ENCODE measurements around the gene SEMA4F. TPM values are rescaled to one million over a fixed set of nuclear protein-coding genes. Genes with fewer than 3 reads are reported as not detected.

The SEMA4F gene
- total and polyA plus RNA-seq, 2 donors (not counting 1 experiment from before 2014, with no cell fraction given), result 5.9 to 9.4 TPM

GRCh38 chr2:74695663-74696062 lies 41.6 kb downstream of the SEMA4F start:
- Histone ChIP-seq H3K36me3 (ENCODE audit: control insufficient read depth, insufficient read depth, low read length) (no peaks in the 10 kb centered on the region), H3K4me2 (ENCODE audit: extremely low read depth, insufficient read depth, low read length) (no peak overlapping the region), H3K4me3 (replicated peaks in 1 of 4; ENCODE audit: control extremely low read depth in 1 of 4, insufficient read depth in 1 of 4, low read depth in 3 of 4, low read length in 4 of 4) (no peak overlapping the region), H4K20me1 (ENCODE audit: control insufficient read depth, extremely low read depth, insufficient read depth, low read length) (no peaks in the 10 kb centered on the region), H3K4me1 (ENCODE audit: control insufficient read depth, extremely low read depth, insufficient read depth, low read length) (peaks cover 7% of the 10 kb centered on the region), H3K9me3 (ENCODE audit: control insufficient read depth, insufficient read depth, low read depth, low read length) (no peaks in the 10 kb centered on the region), H3K9ac (ENCODE audit: insufficient read depth, low read length) (no peak overlapping the region), H3K79me2 (ENCODE audit: control insufficient read depth, insufficient read depth, low read length) (no peaks in the 10 kb centered on the region), H3K27me3 (ENCODE audit: control insufficient read depth, insufficient read depth, low read length) (peaks cover 4% of the 10 kb centered on the region), H2AFZ (ENCODE audit: low read length) (no peak overlapping the region), H3K27ac (ENCODE audit: insufficient read depth, low read length) (no peak overlapping the region)
- TF ChIP-seq, protein P1, sequence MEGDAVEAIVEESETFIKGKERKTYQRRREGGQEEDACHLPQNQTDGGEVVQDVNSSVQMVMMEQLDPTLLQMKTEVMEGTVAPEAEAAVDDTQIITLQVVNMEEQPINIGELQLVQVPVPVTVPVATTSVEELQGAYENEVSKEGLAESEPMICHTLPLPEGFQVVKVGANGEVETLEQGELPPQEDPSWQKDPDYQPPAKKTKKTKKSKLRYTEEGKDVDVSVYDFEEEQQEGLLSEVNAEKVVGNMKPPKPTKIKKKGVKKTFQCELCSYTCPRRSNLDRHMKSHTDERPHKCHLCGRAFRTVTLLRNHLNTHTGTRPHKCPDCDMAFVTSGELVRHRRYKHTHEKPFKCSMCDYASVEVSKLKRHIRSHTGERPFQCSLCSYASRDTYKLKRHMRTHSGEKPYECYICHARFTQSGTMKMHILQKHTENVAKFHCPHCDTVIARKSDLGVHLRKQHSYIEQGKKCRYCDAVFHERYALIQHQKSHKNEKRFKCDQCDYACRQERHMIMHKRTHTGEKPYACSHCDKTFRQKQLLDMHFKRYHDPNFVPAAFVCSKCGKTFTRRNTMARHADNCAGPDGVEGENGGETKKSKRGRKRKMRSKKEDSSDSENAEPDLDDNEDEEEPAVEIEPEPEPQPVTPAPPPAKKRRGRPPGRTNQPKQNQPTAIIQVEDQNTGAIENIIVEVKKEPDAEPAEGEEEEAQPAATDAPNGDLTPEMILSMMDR (conservative IDR thresholded peaks at IDR 0.05 in 1 of 2, IDR thresholded peaks at IDR 0.05 in 1 of 2; ENCODE audit: low read depth in 1 of 2, low read length in 2 of 2), result no peak
- TF ChIP-seq EZH2 (IDR thresholded peaks at IDR 0.05; ENCODE audit: low read length, missing control alignments), result no peak
- no peak for DNase-seq (ENCODE audit: low read depth in 2 of 2)

DNA sequence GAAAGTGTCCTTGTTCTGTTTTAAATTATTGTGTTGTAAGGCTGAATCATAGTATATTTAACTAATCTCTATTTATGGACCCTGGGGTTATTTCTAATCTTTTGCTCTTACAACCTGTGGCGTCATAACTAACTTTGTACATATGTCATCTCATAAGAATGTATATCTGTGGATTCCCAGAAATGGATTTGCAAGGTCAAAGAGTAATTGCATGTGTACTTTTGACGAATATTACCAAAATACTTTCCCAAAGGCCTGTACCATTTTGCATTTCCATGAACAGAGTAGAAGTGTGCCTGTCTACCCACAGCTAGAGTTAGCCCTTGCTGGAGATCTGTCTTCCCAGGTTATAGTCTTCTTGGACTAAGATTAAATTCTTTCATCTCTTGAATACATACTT lies 42.8 kb downstream of the SEMA4F start:
- Histone ChIP-seq H3K27ac (ENCODE audit: insufficient read depth, low read length) (peak overlapping the region; percentile 30), H3K9ac (ENCODE audit: insufficient read depth, low read length) (no peak overlapping the region)

GRCh38 chr2:74700643-74701372 lies 46.8 kb downstream of the SEMA4F start:
- H3K27ac ChIP-seq (ENCODE audit: insufficient read depth, low read length), result no peak overlapping the region
- no peak overlapping the region for H3K4me3 ChIP-seq (replicated peaks in 1 of 4; ENCODE audit: control extremely low read depth in 1 of 4, insufficient read depth in 1 of 4, low read depth in 3 of 4, low read length in 4 of 4)
- H3K79me2 ChIP-seq (ENCODE audit: control insufficient read depth, insufficient read depth, low read length), result no peaks in the 10 kb centered on the region
- H2AFZ ChIP-seq (ENCODE audit: low read length), result no peak overlapping the region
- H4K20me1 ChIP-seq (ENCODE audit: control insufficient read depth, extremely low read depth, insufficient read depth, low read length), result no peaks in the 10 kb centered on the region
- no peak for DNase-seq (ENCODE audit: low read depth in 2 of 2)
- no peaks in the 10 kb centered on the region for H3K9me3 ChIP-seq (ENCODE audit: control insufficient read depth, insufficient read depth, low read depth, low read length)
- H3K4me1 ChIP-seq (ENCODE audit: control insufficient read depth, extremely low read depth, insufficient read depth, low read length), result peaks cover 7% of the 10 kb centered on the region
- H3K36me3 ChIP-seq (ENCODE audit: control insufficient read depth, insufficient read depth, low read length), result no peaks in the 10 kb centered on the region
- no peak overlapping the region for H3K4me2 ChIP-seq (ENCODE audit: extremely low read depth, insufficient read depth, low read length)
- H3K27me3 ChIP-seq (ENCODE audit: control insufficient read depth, insufficient read depth, low read length), result peaks cover 6% of the 10 kb centered on the region
- no peak overlapping the region for H3K9ac ChIP-seq (ENCODE audit: insufficient read depth, low read length)
- TF ChIP-seq EZH2 (IDR thresholded peaks at IDR 0.05; ENCODE audit: low read length, missing control alignments), result no peak
- TF ChIP-seq, protein P1 (conservative IDR thresholded peaks at IDR 0.05 in 1 of 2, IDR thresholded peaks at IDR 0.05 in 1 of 2; ENCODE audit: low read depth in 1 of 2, low read length in 2 of 2), result no peak

More for the DNA sequence above, 42.8 kb downstream of the SEMA4F start:
- no peak overlapping the region for H3K4me2 ChIP-seq (ENCODE audit: extremely low read depth, insufficient read depth, low read length)
- H3K4me3 ChIP-seq (replicated peaks in 1 of 4; ENCODE audit: control extremely low read depth in 1 of 4, insufficient read depth in 1 of 4, low read depth in 3 of 4, low read length in 4 of 4), result no peak overlapping the region
- no peaks in the 10 kb centered on the region for H3K79me2 ChIP-seq (ENCODE audit: control insufficient read depth, insufficient read depth, low read length)
- TF ChIP-seq, protein P1 (conservative IDR thresholded peaks at IDR 0.05 in 1 of 2, IDR thresholded peaks at IDR 0.05 in 1 of 2; ENCODE audit: low read depth in 1 of 2, low read length in 2 of 2), result no peak
- TF ChIP-seq EZH2 (IDR thresholded peaks at IDR 0.05; ENCODE audit: low read length, missing control alignments), result no peak
- H4K20me1 ChIP-seq (ENCODE audit: control insufficient read depth, extremely low read depth, insufficient read depth, low read length), result no peaks in the 10 kb centered on the region
- H3K36me3 ChIP-seq (ENCODE audit: control insufficient read depth, insufficient read depth, low read length), result no peaks in the 10 kb centered on the region
- H3K9me3 ChIP-seq (ENCODE audit: control insufficient read depth, insufficient read depth, low read depth, low read length), result no peaks in the 10 kb centered on the region
- peak; percentile 12 to 78 for DNase-seq (ENCODE audit: low read depth in 2 of 2)
- H3K4me1 ChIP-seq (ENCODE audit: control insufficient read depth, extremely low read depth, insufficient read depth, low read length), result peaks cover 7% of the 10 kb centered on the region
- H2AFZ ChIP-seq (ENCODE audit: low read length), result no peak overlapping the region
- peaks cover 6% of the 10 kb centered on the region for H3K27me3 ChIP-seq (ENCODE audit: control insufficient read depth, insufficient read depth, low read length)

Measured in fibroblast of lung (primary cell).